H9 (cell line): ENCODE data around the gene BICDL2. TPM values are rescaled to one million over a fixed set of nuclear protein-coding genes. Genes with fewer than 3 reads are reported as not detected.
A peak's percentile ranks its signal among the peaks of the same experiment; 100 is the strongest.

Experiments
- DNase-seq: peaks from one replicate; pipeline ENCODE4 v3.0.0-alpha.2; 2017
- H2AFZ ChIP-seq: one replicate; pipeline ENCODE4 v1.6.1; 2013; ENCODE audit warnings: mild to moderate bottlenecking, low read length, control low read depth, moderate library complexity
- H2AK5ac ChIP-seq: 2 replicates; pipeline ENCODE4 v1.6.1; 2013; ENCODE audit warnings: low read length, control low read depth, mixed read lengths; ENCODE audit not compliant: insufficient read length
- H2BK120ac ChIP-seq: one replicate; pipeline ENCODE4 v1.6.1; 2013; ENCODE audit warnings: low read depth, mild to moderate bottlenecking, low read length, control low read depth, inconsistent platforms; ENCODE audit not compliant: poor library complexity, severe bottlenecking
- H2BK12ac ChIP-seq: 2 replicates; pipeline ENCODE4 v1.6.1; 2013; ENCODE audit warnings: low read length, control low read depth, mixed read lengths, low read depth; ENCODE audit not compliant: insufficient read length
- H2BK15ac ChIP-seq: 2 replicates; pipeline ENCODE4 v1.6.1; 2013; ENCODE audit warnings: low read depth, low read length, control low read depth
- H2BK20ac ChIP-seq: one replicate; pipeline ENCODE4 v1.6.1; 2013; ENCODE audit warnings: low read depth, mild to moderate bottlenecking, low read length, control low read depth, inconsistent platforms; ENCODE audit not compliant: poor library complexity, severe bottlenecking
- H2BK5ac ChIP-seq: 2 replicates; pipeline ENCODE4 v1.6.1; 2013; ENCODE audit warnings: low read length, control low read depth, mixed read lengths; ENCODE audit not compliant: insufficient read length
- H3K14ac ChIP-seq: 2 replicates; pipeline ENCODE4 v1.6.1; 2013; ENCODE audit warnings: low read length, control low read depth; ENCODE audit not compliant: insufficient read depth
- H3K18ac ChIP-seq: 2 replicates; pipeline ENCODE4 v1.6.1; 2013; ENCODE audit warnings: low read depth, mild to moderate bottlenecking, mixed read lengths, low read length, control low read depth; ENCODE audit not compliant: insufficient read length
- H3K23ac ChIP-seq: 2 replicates; pipeline ENCODE4 v1.6.1; 2013; ENCODE audit warnings: low read length, control low read depth, mixed read lengths, low read depth; ENCODE audit not compliant: insufficient read length
- H3K23me2 ChIP-seq: 2 replicates; pipeline ENCODE4 v1.6.1; 2013; ENCODE audit warnings: low read depth, mild to moderate bottlenecking, mixed read lengths, low read length, control low read depth; ENCODE audit not compliant: insufficient read length, poor library complexity, severe bottlenecking
- H3K27ac ChIP-seq: 2 replicates; pipeline ENCODE4 v1.5.1; 2013; ENCODE audit warnings: low read length, control low read depth, mixed read lengths, low read depth; ENCODE audit not compliant: insufficient read length
- H3K27me3 ChIP-seq: 2 replicates; pipeline ENCODE4 v1.6.1; 2013; ENCODE audit warnings: low read length, control low read depth, inconsistent platforms; ENCODE audit not compliant: insufficient read depth
- H3K4ac ChIP-seq: 2 replicates; pipeline ENCODE4 v1.6.1; 2013; ENCODE audit warnings: low read depth, mild to moderate bottlenecking, control low read depth, inconsistent platforms, low read length, moderate library complexity
- H3K4me1 ChIP-seq: 2 replicates; pipeline ENCODE4 v1.6.1; 2013; ENCODE audit warnings: low read length, control low read depth, inconsistent platforms; ENCODE audit not compliant: insufficient read depth
- H3K4me2 ChIP-seq: 2 replicates; pipeline ENCODE4 v1.6.1; 2013; ENCODE audit warnings: low read length, control low read depth, mixed read lengths; ENCODE audit not compliant: insufficient read length, insufficient read depth
- H3K56ac ChIP-seq: 2 replicates; pipeline ENCODE4 v1.6.1; 2013; ENCODE audit warnings: low read depth, mild to moderate bottlenecking, mixed read lengths, low read length, control low read depth; ENCODE audit not compliant: insufficient read length
- H3K79me1 ChIP-seq: 2 replicates; pipeline ENCODE4 v1.6.1; 2013; ENCODE audit warnings: low read depth, mild to moderate bottlenecking, moderate library complexity, low read length, control low read depth, inconsistent platforms; ENCODE audit not compliant: insufficient read depth, poor library complexity, severe bottlenecking
- H3K79me2 ChIP-seq: 2 replicates; pipeline ENCODE4 v1.6.1; 2013; ENCODE audit warnings: low read length, control low read depth, inconsistent platforms; ENCODE audit not compliant: insufficient read depth
- H3K9ac ChIP-seq: 2 replicates; pipeline ENCODE4 v1.6.1; 2013; ENCODE audit warnings: low read length, control low read depth, mixed read lengths; ENCODE audit not compliant: insufficient read length; ENCODE audit errors: extremely low read depth
- H3K9me3 ChIP-seq: one replicate; pipeline ENCODE4 v1.6.1; 2013; ENCODE audit warnings: low read depth, low read length, inconsistent platforms; ENCODE audit not compliant: control insufficient read depth
- H3T11ph ChIP-seq: one replicate; pipeline ENCODE4 v1.6.1; 2013; ENCODE audit warnings: mild to moderate bottlenecking, low read length, control low read depth, inconsistent platforms
- H4K20me1 ChIP-seq: one replicate; pipeline ENCODE4 v1.6.1; 2013; ENCODE audit not compliant: control insufficient read depth, insufficient read length, insufficient read depth
- H4K5ac ChIP-seq: 2 replicates; pipeline ENCODE4 v1.6.1; 2013; ENCODE audit warnings: low read depth, mild to moderate bottlenecking, mixed read lengths, low read length, control low read depth; ENCODE audit not compliant: insufficient read length
- H4K8ac ChIP-seq: replicated peaks from 2 replicates; pipeline ENCODE4 v1.6.1; 2013; ENCODE audit warnings: low read length, control low read depth, mixed read lengths, low read depth; ENCODE audit not compliant: insufficient read length
- H4K91ac ChIP-seq: 2 replicates; pipeline ENCODE4 v1.6.1; 2013; ENCODE audit warnings: low read depth, mild to moderate bottlenecking, moderate library complexity, mixed read lengths, low read length, control low read depth; ENCODE audit not compliant: insufficient read length
- H3K27ac Mint-ChIP-seq, 3 experiments: 2 replicates in 2 of 3; 3 replicates in 1 of 3; pipeline ENCODE4 v1.8.0; 2020 to 2021; ENCODE audit warnings: mixed read lengths in 3 of 3, mild to moderate bottlenecking in 1 of 3, moderate library complexity in 1 of 3
- H3K27me3 Mint-ChIP-seq: 2 replicates; pipeline ENCODE4 v1.8.0; 2021; ENCODE audit warnings: low read depth, mild to moderate bottlenecking, moderate library complexity, mixed read lengths
- H3K36me3 Mint-ChIP-seq, 3 experiments: 2 replicates in 2 of 3; 3 replicates in 1 of 3; pipeline ENCODE4 v1.8.0; 2020 to 2021; ENCODE audit warnings: low read depth in 3 of 3, mixed read lengths in 3 of 3; ENCODE audit not compliant: insufficient read depth in 1 of 3
- H3K4me1 Mint-ChIP-seq, 2 experiments: 2 replicates each; pipeline ENCODE4 v1.8.0; 2020; ENCODE audit warnings: mixed read lengths in 2 of 2
- H3K4me3 Mint-ChIP-seq, 2 experiments: 2 replicates in 1 of 2; 3 replicates in 1 of 2; pipeline ENCODE4 v1.8.0; 2020 to 2021; ENCODE audit warnings: mild to moderate bottlenecking in 2 of 2, mixed read lengths in 2 of 2, moderate library complexity in 1 of 2
- H3K9me3 Mint-ChIP-seq, 2 experiments: 2 replicates in 1 of 2; 3 replicates in 1 of 2; pipeline ENCODE4 v1.8.0; 2020; ENCODE audit warnings: mild to moderate bottlenecking in 2 of 2, mixed read lengths in 2 of 2, moderate library complexity in 1 of 2
- CTCF ChIP-seq: fragments of 200-600 bp; sonication (generic); conservative IDR thresholded peaks from 3 replicates; pipeline ENCODE4 v1.8.0; 2021; ENCODE audit warnings: antibody characterized with exemption, mild to moderate bottlenecking
- WGBS: extraction: QIAGEN DNeasy Blood & Tissue Kit; methylation state at CpG from one replicate; pipeline ENCODE4 v1.1.7; 2013; ENCODE audit warnings: missing lambda C conversion rate, low lambda C conversion rate, mixed read lengths; ENCODE audit not compliant: insufficient read length; ENCODE audit errors: extremely low coverage; 5-methylcytosine and 5-hydroxymethylcytosine counted together
- total RNA-seq: library from RNA; stranded (reverse); gene quantifications from 2 replicates; pipeline ENCODE4 v1.2.1, GENCODE V29; 2021

The BICDL2 gene
- total RNA-seq, 1 experiment from 2014 or later: 13.5 TPM

GRCh38 chr16:3038256-3038655, 1.5 kb upstream of the BICDL2 start:
- WGBS: no CpG with 5 or more reads among the region's 11 CpGs

More at GRCh38 chr16:3038256-3038655, 1.5 kb upstream of the BICDL2 start:
- Histone ChIP-seq H3K14ac (no peak overlapping the region), H3K9me3 (no peaks in the 10 kb centered on the region), H4K8ac (no peak overlapping the region), H3K4ac (no peak overlapping the region), H3K4me2 (no peak overlapping the region), H3K27me3 (no peaks in the 10 kb centered on the region), H3K9ac (no peak overlapping the region), H3K56ac (no peak overlapping the region), H3T11ph (no peak overlapping the region), H3K27ac (no peak overlapping the region), H2BK12ac (no peak overlapping the region), H2BK15ac (no peak overlapping the region), H4K20me1 (no peaks in the 10 kb centered on the region), H3K79me1 (no peaks in the 10 kb centered on the region), H3K18ac (no peak overlapping the region), H4K91ac (no peak overlapping the region), H3K23me2 (peaks cover 7% of the 10 kb centered on the region), H3K79me2 (no peaks in the 10 kb centered on the region), H4K5ac (no peak overlapping the region), H2BK120ac (no peak overlapping the region), H2BK20ac (no peak overlapping the region), H3K4me1 (no peaks in the 10 kb centered on the region; the same call in 1 of the 2 replicates), H3K23ac (no peak overlapping the region), H2AFZ (no peak overlapping the region), H2BK5ac (no peak overlapping the region), H2AK5ac (no peak overlapping the region)
- H3K4me3 Mint-ChIP-seq: peak overlapping the region in 1 of 2 experiments; percentile 79; a peak in 3 of 5 replicates
- DNase-seq: peak; percentile 73
- peaks cover 19 to 20% of the 10 kb centered on the region in 2 experiments for H3K4me1 Mint-ChIP-seq
- peaks cover 40% of the 10 kb centered on the region for H3K27me3 Mint-ChIP-seq
- H3K9me3 Mint-ChIP-seq: no peaks in the 10 kb centered on the region
- TF ChIP-seq CTCF: no peak
- peaks cover 3 to 5% (median 3%) of the 10 kb centered on the region in 3 experiments; a peak in 3 of 7 replicates for H3K36me3 Mint-ChIP-seq
- H3K27ac Mint-ChIP-seq: peak overlapping the region; percentile 68 to 91 (median 82); a peak in 4 of 7 replicates
